Measurements from ENCODE around the gene TAF5L. TPM values are rescaled to one million over a fixed set of nuclear protein-coding genes. Genes with fewer than 3 reads are reported as not detected.

TAF5L gene
- total and polyA plus RNA-seq, 10 donors: 7.0 to 24.7 (median 17.8) TPM

GRCh38 chr1:229671310-229671709 is 45.4 kb upstream of the TAF5L start:
- Histone ChIP-seq H3K36me3 (no peaks in the 10 kb centered on the region), H3K27me3 (replicated peaks in 1 of 7) (no peaks in the 10 kb centered on the region), H3K27ac (no peak overlapping the region), H3K4me3 (no peak overlapping the region), H3K4me1 (no peaks in the 10 kb centered on the region), H3K9me3 (no peaks in the 10 kb centered on the region)
- intact Hi-C loops (cut with DNase I; ENCODE audit: low total_unique reads): no loop called here
- TF ChIP-seq POLR2A (IDR thresholded peaks at IDR 0.05) (no peak), CTCF (IDR thresholded peaks at IDR 0.05 in 8 of 11, conservative IDR thresholded peaks at IDR 0.05 in 3 of 11) (no peak), POLR2AphosphoS5 (IDR thresholded peaks at IDR 0.05) (no peak)
- no peak for DNase-seq
- 70 to 79% (median 73%) methylated on average over 5 of the region's 5 CpGs for WGBS, 5 donors

- Histone ChIP-seq H3K9me3 (no peaks in the 10 kb centered on the region), H3K27me3 (replicated peaks in 1 of 7) (no peaks in the 10 kb centered on the region), H3K4me1 (peaks cover under 1 to 6% (median 3%) of the 10 kb centered on the region in 6 donors), H3K27ac (no peak overlapping the region), H3K36me3 (no peaks in the 10 kb centered on the region), H3K4me3 (no peak overlapping the region)
- TF ChIP-seq POLR2AphosphoS5 (IDR thresholded peaks at IDR 0.05): no peak
- TF ChIP-seq POLR2A (IDR thresholded peaks at IDR 0.05): no peak
- no peak for TF ChIP-seq CTCF (IDR thresholded peaks at IDR 0.05 in 8 of 11, conservative IDR thresholded peaks at IDR 0.05 in 3 of 11)
- WGBS, 5 donors: 85 to 96% (median 91%) methylated on average over 4 of the region's 4 CpGs
- no peak for DNase-seq
- intact Hi-C loops (cut with DNase I; ENCODE audit: low total_unique reads): loop anchor here (10.0 kb wide), 1 partner anchor 495 kb away; no protein-coding TSS in a partner anchor
These were observed 43.4 kb upstream of the TAF5L start for GRCh38 chr1:229669333-229669732.

- intact Hi-C loops (cut with DNase I; ENCODE audit: low total_unique reads): loop anchor here (10.0 kb wide), 1 partner anchor 498 kb away; no protein-coding TSS in a partner anchor
- H3K9me3 ChIP-seq: no peaks in the 10 kb centered on the region
- H3K36me3 ChIP-seq: no peaks in the 10 kb centered on the region
- H3K27me3 ChIP-seq (replicated peaks in 1 of 7): no peaks in the 10 kb centered on the region
- no peak for TF ChIP-seq CTCF (IDR thresholded peaks at IDR 0.05 in 8 of 11, conservative IDR thresholded peaks at IDR 0.05 in 3 of 11)
- no peak for TF ChIP-seq POLR2A (IDR thresholded peaks at IDR 0.05)
- no peak for TF ChIP-seq POLR2AphosphoS5 (IDR thresholded peaks at IDR 0.05)
- WGBS, 5 donors: 82 to 94% (median 86%) methylated on average over 4 of the region's 4 CpGs
- H3K4me1 ChIP-seq: peaks cover 6 to 20% (median 13%) of the 10 kb centered on the region in 6 donors
- no peak overlapping the region for H3K4me3 ChIP-seq
- no peak for DNase-seq
- H3K27ac ChIP-seq: no peak overlapping the region
These were observed 40.7 kb upstream of the TAF5L start for GRCh38 chr1:229666585-229666984.

DNA sequence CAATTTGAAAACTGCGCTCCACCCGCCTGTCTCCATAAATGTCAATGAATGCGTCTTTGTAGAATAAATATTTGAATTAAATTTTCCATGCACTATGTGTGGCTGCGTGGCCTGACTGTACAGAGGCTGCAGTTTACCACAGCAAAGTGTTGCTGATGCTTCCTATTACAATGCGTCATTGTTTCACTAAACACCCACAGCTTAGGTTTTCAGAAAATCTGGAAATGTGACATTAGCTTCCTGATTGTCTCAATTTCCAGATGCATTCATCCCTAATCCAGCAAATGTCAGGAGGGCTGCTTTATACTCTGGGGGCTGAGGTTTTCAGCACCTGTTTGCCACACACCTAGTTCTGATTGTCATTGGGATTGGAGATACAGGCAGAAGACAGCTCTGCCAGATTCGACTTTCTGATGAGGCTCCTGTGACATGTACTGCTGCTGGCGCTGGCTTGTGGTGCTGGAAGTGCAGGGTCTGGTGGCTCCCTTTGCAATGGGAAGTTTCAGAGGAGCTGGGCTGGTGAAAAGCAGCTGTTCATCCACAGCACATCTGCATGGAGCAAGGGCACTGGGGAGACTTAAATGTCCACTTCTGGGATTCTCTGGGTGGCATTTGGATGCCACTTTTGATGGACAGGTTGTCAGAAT is 40.1 kb upstream of the TAF5L start:
- H3K27me3 ChIP-seq (replicated peaks in 1 of 7): no peaks in the 10 kb centered on the region
- H3K27ac ChIP-seq: no peak overlapping the region
- 91 to 95% (median 94%) methylated on average over 7 of the region's 7 CpGs for WGBS, 5 donors
- peaks cover 9 to 25% (median 18%) of the 10 kb centered on the region in 6 donors for H3K4me1 ChIP-seq
- intact Hi-C loops (cut with DNase I; ENCODE audit: low total_unique reads): loop anchor here (10.0 kb wide), 1 partner anchor 499 kb away; no protein-coding TSS in a partner anchor
- no peak overlapping the region for H3K4me3 ChIP-seq
- DNase-seq: no peak
- no peak for TF ChIP-seq POLR2AphosphoS5 (IDR thresholded peaks at IDR 0.05)
- no peak for TF ChIP-seq CTCF (IDR thresholded peaks at IDR 0.05 in 8 of 11, conservative IDR thresholded peaks at IDR 0.05 in 3 of 11)
- no peak for TF ChIP-seq POLR2A (IDR thresholded peaks at IDR 0.05)
- H3K36me3 ChIP-seq: peaks cover 0 to 1% (median 0%) of the 10 kb centered on the region in 6 donors
- H3K9me3 ChIP-seq: no peaks in the 10 kb centered on the region

All from spleen (tissue), 11 donors.